Ishikawa (cell line): ENCODE data around the gene C4orf50.

Source experiments
- CEBPB ChIP-seq: IDR thresholded peaks from 2 replicates; pipeline ENCODE4 v1.6.1; 2012
- CREB1 ChIP-seq: IDR thresholded peaks from 2 replicates; pipeline ENCODE4 v1.6.1; 2012; ENCODE audit warnings: low read depth
- EGR1 ChIP-seq: IDR thresholded peaks from 2 replicates; pipeline ENCODE4 v1.6.1; 2012
- EP300 ChIP-seq: IDR thresholded peaks from 2 replicates; pipeline ENCODE4 v1.6.1; 2012; ENCODE audit warnings: borderline replicate concordance
- FOXM1 ChIP-seq: IDR thresholded peaks from 2 replicates; pipeline ENCODE4 v1.6.1; 2012; ENCODE audit warnings: low read depth, borderline replicate concordance
- MAX ChIP-seq: IDR thresholded peaks from 2 replicates; pipeline ENCODE4 v1.6.1; 2012
- NFIC ChIP-seq: IDR thresholded peaks from 2 replicates; pipeline ENCODE4 v1.6.1; 2012
- RAD21 ChIP-seq: IDR thresholded peaks from 2 replicates; pipeline ENCODE4 v1.6.1; 2012; ENCODE audit warnings: low read depth
- REST ChIP-seq: IDR thresholded peaks from 2 replicates; pipeline ENCODE4 v1.6.1; 2012; ENCODE audit warnings: low read depth, mild to moderate bottlenecking
- TAF1 ChIP-seq: IDR thresholded peaks from 2 replicates; pipeline ENCODE4 v1.6.1; 2012; ENCODE audit warnings: low read depth, mild to moderate bottlenecking
- TCF12 ChIP-seq: IDR thresholded peaks from 2 replicates; pipeline ENCODE4 v1.6.1; 2012; ENCODE audit warnings: low read depth
- TEAD4 ChIP-seq: IDR thresholded peaks from 2 replicates; pipeline ENCODE4 v1.6.1; 2012
- USF1 ChIP-seq: IDR thresholded peaks from 2 replicates; pipeline ENCODE4 v1.6.1; 2012
- YY1 ChIP-seq: IDR thresholded peaks from 2 replicates; pipeline ENCODE4 v1.6.1; 2012; ENCODE audit warnings: low read depth
- ZBTB7A ChIP-seq: IDR thresholded peaks from 2 replicates; pipeline ENCODE4 v1.6.1; 2012; ENCODE audit warnings: low read depth

C4orf50 gene

GRCh38 chr4:5854929-5855328, 163.3 kb downstream of the C4orf50 start:
- TF ChIP-seq EP300: no peak
- TF ChIP-seq CEBPB: no peak
- TF ChIP-seq ZBTB7A: no peak
- TF ChIP-seq USF1: no peak
- TF ChIP-seq MAX: no peak
- TF ChIP-seq RAD21: no peak
- TF ChIP-seq EGR1: no peak
- TF ChIP-seq NFIC: no peak
- no peak for TF ChIP-seq TCF12
- no peak for TF ChIP-seq CREB1
- TF ChIP-seq REST: no peak
- no peak for TF ChIP-seq TEAD4
- TF ChIP-seq YY1: no peak
- TF ChIP-seq FOXM1: no peak
- no peak for TF ChIP-seq TAF1

GRCh38 chr4:5852523-5853202, 165.6 kb downstream of the C4orf50 start:
- no peak for TF ChIP-seq REST

- no peak for TF ChIP-seq USF1
- TF ChIP-seq RAD21: no peak
- TF ChIP-seq REST: no peak
Measured at GRCh38 chr4:5851637-5852301, 166.5 kb downstream of the C4orf50 start.
